ENCODE results near the gene ZFHX2.

The ZFHX2 gene

GRCh38 chr14:23572524-23572828 lies 20.9 kb upstream of the ZFHX2 start:
- DNase-seq = no peak

- no peak for DNase-seq
These were observed 20.3 kb upstream of the ZFHX2 start for GRCh38 chr14:23571701-23572523.

DNA sequence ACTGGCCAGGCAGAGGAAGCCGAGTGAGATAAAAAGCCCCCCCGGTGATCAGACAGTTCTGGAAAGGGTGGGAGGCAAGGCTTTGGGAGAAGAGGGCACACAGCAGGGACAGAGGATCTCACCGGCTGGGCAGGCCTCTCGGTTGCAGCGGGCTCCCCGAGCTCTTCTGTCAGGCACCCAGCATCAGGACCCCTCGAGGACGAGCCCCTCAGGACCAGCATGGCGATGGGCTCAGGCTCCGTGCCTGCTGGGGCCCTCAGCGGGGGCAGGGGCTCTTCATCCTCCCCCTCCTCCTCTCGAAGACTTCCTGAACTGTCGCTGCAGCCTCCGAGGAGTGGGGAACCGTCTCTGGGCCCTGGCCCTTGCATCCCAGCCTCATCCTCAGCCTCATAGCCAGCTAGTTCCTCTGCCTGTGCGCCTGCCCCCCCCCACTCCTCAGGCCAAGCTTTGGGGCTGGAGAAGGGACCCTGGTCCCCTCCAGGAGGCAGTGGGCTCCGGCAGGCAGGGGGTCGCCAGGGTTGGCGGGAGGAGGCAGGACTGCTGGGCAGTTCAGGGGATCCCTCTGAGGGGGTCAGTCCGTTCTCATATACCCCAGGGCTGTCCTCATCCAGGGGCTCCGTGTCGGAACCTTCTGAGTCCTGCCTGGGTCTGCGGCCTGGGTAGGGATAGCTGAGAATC lies 19.4 kb upstream of the ZFHX2 start:
- DNase-seq = no peak

- no peak for DNase-seq
These were observed 18.0 kb upstream of the ZFHX2 start for GRCh38 chr14:23569443-23570151.

GRCh38 chr14:23568600-23569331 lies 17.2 kb upstream of the ZFHX2 start:
- no peak for DNase-seq

- DNase-seq = no peak
These were observed 16.5 kb upstream of the ZFHX2 start for GRCh38 chr14:23568021-23568599.

GRCh38 chr14:23567186-23568020 lies 15.8 kb upstream of the ZFHX2 start, which contains the start of gene AP1G2:
Gene AP1G2 (minus strand): TSS chr14:23567791. CDS start chr14:23567314, 477 bp downstream.
- peak; percentile 86 for DNase-seq

DNA sequence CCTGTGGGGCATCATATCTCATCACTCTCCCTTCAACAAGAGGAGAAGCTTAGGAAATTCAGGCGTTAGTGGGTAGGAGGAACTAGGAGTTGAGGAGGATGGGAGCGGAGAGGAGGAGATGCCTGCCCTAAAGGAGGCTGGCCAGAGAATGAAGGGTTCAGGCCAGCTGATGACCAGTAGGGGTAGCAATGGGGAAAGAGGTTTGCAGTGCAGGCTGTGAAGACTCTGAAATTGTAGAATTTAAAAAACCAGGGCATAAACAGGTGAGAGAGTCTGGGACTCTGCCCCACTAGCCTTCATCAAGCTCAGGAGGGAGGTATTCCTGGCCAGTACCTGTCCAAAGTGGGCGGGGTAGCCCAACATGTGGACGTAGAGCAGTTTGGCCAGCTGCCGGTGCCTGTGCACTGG lies 15.2 kb upstream of the ZFHX2 start:
- no peak for DNase-seq

GRCh38 chr14:23566112-23566777 lies 14.7 kb upstream of the ZFHX2 start:
- no peak for DNase-seq

GRCh38 chr14:23565626-23566025 lies 14.1 kb upstream of the ZFHX2 start:
- DNase-seq = no peak

GRCh38 chr14:23564876-23565275 lies 13.3 kb upstream of the ZFHX2 start:
- no peak for DNase-seq

- no peak for DNase-seq
These were observed 12.7 kb upstream of the ZFHX2 start for GRCh38 chr14:23564181-23564812.

- no peak for DNase-seq
These were observed 12.1 kb upstream of the ZFHX2 start for GRCh38 chr14:23563473-23564180.

GRCh38 chr14:23562822-23563472 lies 11.4 kb upstream of the ZFHX2 start:
- DNase-seq = peak; percentile 61

DNA sequence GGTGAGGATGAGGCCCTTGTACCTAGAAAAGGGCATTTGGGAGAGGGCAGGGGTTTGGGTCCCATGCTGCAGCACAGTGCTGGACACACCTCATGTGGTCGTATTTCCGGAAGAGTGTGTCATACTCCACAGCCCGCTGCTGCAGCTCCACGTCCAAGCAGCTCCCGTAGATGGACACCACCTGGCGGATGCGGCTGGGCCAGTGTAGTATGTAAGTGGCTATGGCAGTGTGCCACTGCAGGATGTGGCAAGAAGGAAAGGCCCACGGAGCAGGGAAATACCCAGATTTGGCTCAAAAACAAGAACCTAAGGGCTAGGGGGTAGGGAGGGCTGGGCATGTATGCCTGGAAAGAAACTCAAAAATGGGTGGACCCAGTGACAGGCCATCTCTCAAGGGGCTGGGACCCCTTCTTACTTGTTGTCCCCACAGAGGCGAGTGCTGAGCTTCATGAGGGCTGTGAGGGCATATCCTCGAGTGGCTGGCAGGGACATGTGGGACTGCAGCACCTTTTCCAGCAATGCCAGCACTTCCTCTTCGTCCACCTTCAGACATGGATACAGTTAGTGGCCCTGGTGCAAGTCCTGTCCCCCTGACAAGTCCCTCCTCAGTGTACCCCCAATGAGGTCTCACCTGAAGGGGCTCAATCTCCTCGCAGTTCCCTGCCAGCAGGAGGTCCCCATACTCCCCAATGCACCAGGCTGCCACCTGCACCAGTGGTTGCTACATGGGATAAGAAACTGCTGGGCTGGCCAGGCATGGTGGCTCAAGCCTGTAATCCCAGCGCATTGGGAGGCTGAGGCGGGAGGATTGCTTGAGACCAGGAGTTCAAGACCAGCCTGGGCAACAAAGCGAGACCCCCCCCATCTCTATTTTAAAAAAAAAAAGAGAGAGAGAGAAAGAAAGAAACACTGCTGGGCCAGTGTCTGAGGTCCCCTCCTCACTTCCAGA lies 10.6 kb upstream of the ZFHX2 start:
- DNase-seq = no peak

DNA sequence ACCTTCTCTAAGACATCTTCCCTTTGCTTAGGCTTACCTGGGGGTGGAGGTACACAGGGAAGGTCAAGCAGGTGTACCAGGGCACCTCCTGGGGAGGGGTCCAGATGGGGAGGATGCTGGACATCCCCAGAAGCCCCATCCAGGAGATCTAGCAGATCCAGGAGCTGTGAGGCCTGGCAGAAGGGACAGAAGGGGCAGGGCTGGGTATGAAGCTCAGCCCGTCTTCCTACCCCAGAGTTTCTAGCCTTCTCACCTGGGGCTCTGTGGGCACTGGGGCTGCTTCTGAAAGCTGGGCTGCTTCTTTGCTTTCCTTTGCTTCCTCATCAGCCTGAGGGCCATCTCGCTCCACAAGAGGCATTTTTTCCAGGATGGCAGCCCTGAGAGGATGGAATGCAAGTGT lies 9.7 kb upstream of the ZFHX2 start:
- no peak for DNase-seq

GRCh38 chr14:23559926-23560520 lies 8.5 kb upstream of the ZFHX2 start:
- no peak for DNase-seq

Measured in activated T-cell treated with anti-CD3 and anti-CD28 coated beads, Interleukin-2, amount 50 U/mL, for 1 hour (primary cell).